GM12878 (cell line): ENCODE results near the gene EXOSC2. TPM values are rescaled to one million over a fixed set of nuclear protein-coding genes. Genes with fewer than 3 reads are reported as not detected.

ENCODE experiments used
- ATAC-seq: fragments of 200-7000 bp; cut with Tn5 transposase; 3 replicates; pipeline ENCODE4 v1.9.1; 2020; ENCODE audit warnings: mild to moderate bottlenecking, moderate library complexity
- BruUV-seq: library from RNA; stranded (reverse); fragments of 400-500 nt; replicated peaks from 2 replicates; lab custom pipeline; 2021; lab: Mats Ljungman, UMichigan
- CTCF ChIA-PET: fragments of 300-600 bp; sonication (Branson Sonifier 250); formaldehyde crosslinking; extraction: SDS; loops from one replicate; lab custom pipeline; 2021; ENCODE audit warnings: inconsistent platforms; lab: Yijun Ruan, JAX
- POLR2A ChIA-PET: fragments of 350-600 bp; formaldehyde crosslinking; extraction: SDS; loops from one replicate; lab custom pipeline; 2021; ENCODE audit warnings: inconsistent platforms; lab: Charles Lee
- RAD21 ChIA-PET: fragments of 300-600 bp; sonication (Branson Sonifier 250); formaldehyde crosslinking; loops from one replicate; lab custom pipeline; 2023; ENCODE audit warnings: antibody characterized with exemption; ENCODE audit not compliant: unreplicated experiment; lab: Charles Lee
- SMC1A ChIA-PET: fragments of 300-600 bp; sonication (Branson Sonifier 250); formaldehyde crosslinking; loops from one replicate; lab custom pipeline; 2023; ENCODE audit not compliant: unreplicated experiment, uncharacterized antibody; lab: Charles Lee
- DNase-seq: peaks from one replicate; pipeline ENCODE4 v3.0.0-alpha.2; 2011; ENCODE audit warnings: low read depth, low spot score
- FAIRE-seq: peaks from 3 replicates; lab custom pipeline; 2011; peaks lifted over from hg19 to GRCh38; lab: Jason Lieb, UNC
- H2AFZ ChIP-seq: 2 replicates; pipeline ENCODE4 v1.6.0; 2011; ENCODE audit warnings: low read depth, low read length, control low read depth; ENCODE audit not compliant: control insufficient read depth
- H3K27ac ChIP-seq: 2 replicates; pipeline ENCODE4 v1.5.1; 2011; ENCODE audit warnings: control low read depth; ENCODE audit not compliant: control insufficient read depth, insufficient read depth
- H3K27me3 ChIP-seq, 2 experiments: replicated peaks in 1 of 2; 2 replicates each; pipeline versions ENCODE4 v1.6.0 to v1.6.1; 2011; ENCODE audit warnings: low read length in 1 of 2; ENCODE audit not compliant: control insufficient read depth in 2 of 2, insufficient read depth in 2 of 2
- H3K36me3 ChIP-seq, 2 experiments: 2 replicates each; pipeline ENCODE4 v1.5.1; 2011; ENCODE audit warnings: low read length in 1 of 2; ENCODE audit not compliant: control insufficient read depth in 2 of 2, insufficient read depth in 2 of 2
- H3K4me1 ChIP-seq: 2 replicates; pipeline ENCODE4 v1.6.1; 2011; ENCODE audit warnings: mild to moderate bottlenecking, low read length, moderate library complexity, mixed read lengths; ENCODE audit not compliant: control insufficient read depth, insufficient read depth
- H3K4me2 ChIP-seq: 2 replicates; pipeline ENCODE4 v1.6.0; 2011; ENCODE audit warnings: control low read depth; ENCODE audit not compliant: control insufficient read depth, insufficient read depth
- H3K4me3 ChIP-seq: fragments of 200-600 bp; sonication (generic); 2 replicates; pipeline ENCODE4 v1.5.1; 2016
- H3K79me2 ChIP-seq: 2 replicates; pipeline ENCODE4 v1.6.0; 2011; ENCODE audit warnings: low read length; ENCODE audit not compliant: control insufficient read depth, insufficient read depth
- H3K9ac ChIP-seq: 2 replicates; pipeline ENCODE4 v1.8.0; 2011; ENCODE audit warnings: low read length, control low read depth, mixed read lengths; ENCODE audit not compliant: control insufficient read depth, insufficient read depth
- H3K9me3 ChIP-seq: replicated peaks from 3 replicates; pipeline ENCODE4 v1.5.1; 2011; ENCODE audit warnings: mild to moderate bottlenecking, low read length; ENCODE audit not compliant: control insufficient read depth, insufficient read depth
- H4K20me1 ChIP-seq: 2 replicates; pipeline ENCODE4 v1.6.0; 2011; ENCODE audit not compliant: control insufficient read depth, insufficient read depth
- CBX3 ChIP-seq: fragments of 200-600 bp; sonication (generic); IDR thresholded peaks from 2 replicates; pipeline ENCODE4 v1.6.1; 2016; ENCODE audit warnings: low read depth, borderline replicate concordance
- HCFC1 ChIP-seq: fragments of 150-350 bp; IDR thresholded peaks from 2 replicates; pipeline ENCODE4 v1.6.1; 2014; ENCODE audit warnings: low read length
- KLF5 ChIP-seq: fragments of 450-650 bp; IDR thresholded peaks from 2 replicates; pipeline ENCODE4 v1.6.1; 2014; ENCODE audit warnings: mild to moderate bottlenecking; ENCODE audit not compliant: partially characterized antibody
- LARP7 ChIP-seq: fragments of 450-650 bp; IDR thresholded peaks from 2 replicates; pipeline ENCODE4 v1.6.1; 2017; ENCODE audit warnings: mild to moderate bottlenecking
- NBN ChIP-seq: fragments of 450-650 bp; IDR thresholded peaks from 2 replicates; pipeline ENCODE4 v1.6.1; 2016
- POLR2A ChIP-seq: IDR thresholded peaks from 2 replicates; pipeline ENCODE4 v1.6.1; 2011; ENCODE audit warnings: low read depth, mild to moderate bottlenecking, low read length
- SMAD5 ChIP-seq: IDR thresholded peaks from 2 replicates; pipeline ENCODE4 v1.6.1; 2016; ENCODE audit warnings: antibody characterized with exemption, low read depth
- WGBS: methylation state at CpG from one replicate; pipeline ENCODE4 v1.1.6; 2016; ENCODE audit warnings: low lambda C conversion rate; ENCODE audit not compliant: insufficient replicate concordance, insufficient coverage; ENCODE audit errors: missing lambda C conversion rate; 5-methylcytosine and 5-hydroxymethylcytosine counted together
- in situ Hi-C: fragments of 300-500 bp; cut with MboI; formaldehyde crosslinking; loops from 9 replicates; pipeline ENCODE4 v1.14.3; 2018; ENCODE audit warnings: mixed read lengths
- intact Hi-C: fragments of 100-400 bp; cut with micrococcal nuclease; formaldehyde crosslinking; loops from one replicate; pipeline ENCODE4 v1.14.2; 2022; ENCODE audit not compliant: unreplicated experiment
- polyA plus RNA-seq, 11 experiments: library from polyadenylated mRNA; depleted of rRNA in 4 of 11; unstranded in 6 of 11; stranded (reverse) in 5 of 11; fragments of >200 nt; fragmentation: Nextera tagmentation in 4 of 11; fragmentation: Illumina TruSeq in 1 of 11; extraction: Ambion mirVana in 4 of 11; extraction: Trizol in 1 of 11; gene quantifications; 1 replicate in 1 of 11; 2 replicates in 10 of 11; pipeline versions ENCODE4 v1.2.1 to v1.2.3, GENCODE V29; 2011 to 2016; ENCODE audit warnings: inconsistent platforms in 2 of 11, missing spikeins in 2 of 11, low read depth in 1 of 11
- total RNA-seq, 4 experiments: library from RNA; depleted of rRNA in 3 of 4; stranded (reverse); fragments of >200 nt in 3 of 4; fragmentation: Illumina TruSeq in 1 of 4; extraction: Trizol in 1 of 4; gene quantifications; 2 replicates each; pipeline versions ENCODE4 v1.2.1 to v1.2.3, GENCODE V29; 2013 to 2021
- TF ChIP-seq, protein P1 (sequence below): fragments of 450-650 bp; IDR thresholded peaks from 2 replicates; pipeline ENCODE4 v1.6.1; 2017; ENCODE audit warnings: antibody characterized with exemption, mild to moderate bottlenecking, moderate library complexity
- TF ChIP-seq, protein P2 (sequence below): fragments of 450-650 bp; IDR thresholded peaks from 2 replicates; pipeline ENCODE4 v1.6.1; 2017; ENCODE audit warnings: mild to moderate bottlenecking, moderate library complexity

The EXOSC2 gene
- total and polyA plus RNA-seq, 10 of the 15 experiments (the other 5 are each of a cell fraction or from before 2014, with no cell fraction given): 26.3 to 55.0 (median 48.0) TPM

DNA sequence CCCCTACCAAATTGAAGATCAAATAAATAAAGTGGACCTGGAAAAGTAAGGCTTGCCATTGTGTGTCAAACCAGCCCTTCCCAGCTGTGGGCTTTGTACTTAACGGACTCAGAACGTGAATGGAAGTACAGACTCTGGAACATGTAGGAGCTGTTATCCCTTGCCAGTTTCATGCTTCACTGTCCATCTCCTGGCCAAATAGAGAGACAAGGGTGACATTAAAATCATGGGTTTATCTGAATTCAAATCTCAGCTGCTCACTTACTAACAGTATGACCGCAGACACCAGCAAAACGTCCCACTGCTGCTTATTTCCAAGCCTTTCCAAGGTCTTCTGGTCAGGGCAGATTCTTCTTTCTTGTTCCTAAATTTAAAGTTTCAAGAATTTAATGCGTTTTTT is 52.2 kb downstream of the EXOSC2 start:
- BruUV-seq: no TSS peak
- TF ChIP-seq HCFC1 (no peak), KLF5 (no peak), NBN (no peak), POLR2A (no peak), SMAD5 (no peak), CBX3 (no peak), LARP7 (no peak)
- TF ChIP-seq, protein P1, sequence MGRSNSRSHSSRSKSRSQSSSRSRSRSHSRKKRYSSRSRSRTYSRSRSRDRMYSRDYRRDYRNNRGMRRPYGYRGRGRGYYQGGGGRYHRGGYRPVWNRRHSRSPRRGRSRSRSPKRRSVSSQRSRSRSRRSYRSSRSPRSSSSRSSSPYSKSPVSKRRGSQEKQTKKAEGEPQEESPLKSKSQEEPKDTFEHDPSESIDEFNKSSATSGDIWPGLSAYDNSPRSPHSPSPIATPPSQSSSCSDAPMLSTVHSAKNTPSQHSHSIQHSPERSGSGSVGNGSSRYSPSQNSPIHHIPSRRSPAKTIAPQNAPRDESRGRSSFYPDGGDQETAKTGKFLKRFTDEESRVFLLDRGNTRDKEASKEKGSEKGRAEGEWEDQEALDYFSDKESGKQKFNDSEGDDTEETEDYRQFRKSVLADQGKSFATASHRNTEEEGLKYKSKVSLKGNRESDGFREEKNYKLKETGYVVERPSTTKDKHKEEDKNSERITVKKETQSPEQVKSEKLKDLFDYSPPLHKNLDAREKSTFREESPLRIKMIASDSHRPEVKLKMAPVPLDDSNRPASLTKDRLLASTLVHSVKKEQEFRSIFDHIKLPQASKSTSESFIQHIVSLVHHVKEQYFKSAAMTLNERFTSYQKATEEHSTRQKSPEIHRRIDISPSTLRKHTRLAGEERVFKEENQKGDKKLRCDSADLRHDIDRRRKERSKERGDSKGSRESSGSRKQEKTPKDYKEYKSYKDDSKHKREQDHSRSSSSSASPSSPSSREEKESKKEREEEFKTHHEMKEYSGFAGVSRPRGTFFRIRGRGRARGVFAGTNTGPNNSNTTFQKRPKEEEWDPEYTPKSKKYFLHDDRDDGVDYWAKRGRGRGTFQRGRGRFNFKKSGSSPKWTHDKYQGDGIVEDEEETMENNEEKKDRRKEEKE: no peak
- TF ChIP-seq, protein P2, sequence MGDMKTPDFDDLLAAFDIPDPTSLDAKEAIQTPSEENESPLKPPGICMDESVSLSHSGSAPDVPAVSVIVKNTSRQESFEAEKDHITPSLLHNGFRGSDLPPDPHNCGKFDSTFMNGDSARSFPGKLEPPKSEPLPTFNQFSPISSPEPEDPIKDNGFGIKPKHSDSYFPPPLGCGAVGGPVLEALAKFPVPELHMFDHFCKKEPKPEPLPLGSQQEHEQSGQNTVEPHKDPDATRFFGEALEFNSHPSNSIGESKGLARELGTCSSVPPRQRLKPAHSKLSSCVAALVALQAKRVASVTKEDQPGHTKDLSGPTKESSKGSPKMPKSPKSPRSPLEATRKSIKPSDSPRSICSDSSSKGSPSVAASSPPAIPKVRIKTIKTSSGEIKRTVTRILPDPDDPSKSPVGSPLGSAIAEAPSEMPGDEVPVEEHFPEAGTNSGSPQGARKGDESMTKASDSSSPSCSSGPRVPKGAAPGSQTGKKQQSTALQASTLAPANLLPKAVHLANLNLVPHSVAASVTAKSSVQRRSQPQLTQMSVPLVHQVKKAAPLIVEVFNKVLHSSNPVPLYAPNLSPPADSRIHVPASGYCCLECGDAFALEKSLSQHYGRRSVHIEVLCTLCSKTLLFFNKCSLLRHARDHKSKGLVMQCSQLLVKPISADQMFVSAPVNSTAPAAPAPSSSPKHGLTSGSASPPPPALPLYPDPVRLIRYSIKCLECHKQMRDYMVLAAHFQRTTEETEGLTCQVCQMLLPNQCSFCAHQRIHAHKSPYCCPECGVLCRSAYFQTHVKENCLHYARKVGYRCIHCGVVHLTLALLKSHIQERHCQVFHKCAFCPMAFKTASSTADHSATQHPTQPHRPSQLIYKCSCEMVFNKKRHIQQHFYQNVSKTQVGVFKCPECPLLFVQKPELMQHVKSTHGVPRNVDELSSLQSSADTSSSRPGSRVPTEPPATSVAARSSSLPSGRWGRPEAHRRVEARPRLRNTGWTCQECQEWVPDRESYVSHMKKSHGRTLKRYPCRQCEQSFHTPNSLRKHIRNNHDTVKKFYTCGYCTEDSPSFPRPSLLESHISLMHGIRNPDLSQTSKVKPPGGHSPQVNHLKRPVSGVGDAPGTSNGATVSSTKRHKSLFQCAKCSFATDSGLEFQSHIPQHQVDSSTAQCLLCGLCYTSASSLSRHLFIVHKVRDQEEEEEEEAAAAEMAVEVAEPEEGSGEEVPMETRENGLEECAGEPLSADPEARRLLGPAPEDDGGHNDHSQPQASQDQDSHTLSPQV: no peak
- Histone ChIP-seq H3K36me3 (no peaks in the 10 kb centered on the region), H3K4me2 (no peak overlapping the region), H2AFZ (no peak overlapping the region), H3K9me3 (no peaks in the 10 kb centered on the region; the same call in 2 of the 3 replicates), H3K27ac (no peak overlapping the region), H3K4me1 (no peaks in the 10 kb centered on the region), H4K20me1 (no peaks in the 10 kb centered on the region; the same call in 1 of the 2 replicates), H3K4me3 (no peak overlapping the region), H3K79me2 (peaks cover 2% of the 10 kb centered on the region), H3K27me3 (no peaks in the 10 kb centered on the region), H3K9ac (no peak overlapping the region)
- SMC1A ChIA-PET: no interaction called here
- DNase-seq (no peak), FAIRE-seq (no peak), ATAC-seq (no peak)
- CTCF ChIA-PET: interaction anchor here (1.3 kb wide), 1 partner anchor 25 kb away, joined by 3 read pairs; no protein-coding TSS in a partner anchor
- POLR2A ChIA-PET: no interaction called here
- in situ Hi-C loops (no loop called here), intact Hi-C loops (no loop called here)
- RAD21 ChIA-PET: interaction anchor here (1.4 kb wide), 1 partner anchor 124 kb away, joined by 3 read pairs; no protein-coding TSS in a partner anchor
- 98% methylated on average over 5 of the region's 5 CpGs for WGBS
